GM19395 (cell line): ENCODE data around the gene MYL11.

ENCODE experiments used
- ATAC-seq: cut with Tn5 transposase; IDR thresholded peaks from one replicate; pipeline ENCODE4 v1.9.1; 2021; ENCODE audit warnings: mild to moderate bottlenecking, moderate library complexity; ENCODE audit not compliant: unreplicated experiment

Gene MYL11

DNA sequence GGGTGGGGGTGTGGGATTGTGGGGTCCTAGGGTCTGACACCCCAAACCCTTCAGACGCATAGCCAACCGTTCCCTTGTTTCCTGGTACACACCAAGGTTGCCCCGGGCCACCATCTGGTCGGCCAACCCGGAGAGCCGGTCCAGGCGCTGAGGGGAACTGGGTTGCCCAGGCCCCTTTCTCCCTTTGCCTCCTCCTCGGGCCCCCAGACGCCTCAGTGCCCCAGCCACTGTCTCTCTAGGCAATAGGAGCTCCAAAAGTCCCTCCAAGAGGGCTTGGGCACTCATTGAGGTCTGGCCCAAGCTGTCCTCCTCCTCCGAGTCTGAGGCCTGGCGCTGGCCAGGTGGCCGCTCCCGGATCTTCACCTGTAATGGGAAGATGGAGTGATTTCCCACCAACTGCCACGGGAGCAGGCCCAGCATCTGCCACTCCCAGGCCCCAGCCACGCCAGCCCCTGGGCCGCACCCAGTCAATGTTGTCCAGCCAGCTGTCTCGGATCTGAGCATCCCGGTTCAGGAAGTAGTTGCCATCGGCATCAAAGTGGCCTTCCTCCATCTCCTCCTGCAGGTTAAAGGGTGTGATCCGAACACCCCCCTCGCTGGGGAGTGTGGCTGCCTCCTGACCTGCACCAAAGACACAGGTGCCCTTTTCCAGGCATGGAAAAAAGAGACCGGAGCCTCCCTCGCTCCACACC, 21.0 kb upstream of the MYL11 start:
- no peak for ATAC-seq

DNA sequence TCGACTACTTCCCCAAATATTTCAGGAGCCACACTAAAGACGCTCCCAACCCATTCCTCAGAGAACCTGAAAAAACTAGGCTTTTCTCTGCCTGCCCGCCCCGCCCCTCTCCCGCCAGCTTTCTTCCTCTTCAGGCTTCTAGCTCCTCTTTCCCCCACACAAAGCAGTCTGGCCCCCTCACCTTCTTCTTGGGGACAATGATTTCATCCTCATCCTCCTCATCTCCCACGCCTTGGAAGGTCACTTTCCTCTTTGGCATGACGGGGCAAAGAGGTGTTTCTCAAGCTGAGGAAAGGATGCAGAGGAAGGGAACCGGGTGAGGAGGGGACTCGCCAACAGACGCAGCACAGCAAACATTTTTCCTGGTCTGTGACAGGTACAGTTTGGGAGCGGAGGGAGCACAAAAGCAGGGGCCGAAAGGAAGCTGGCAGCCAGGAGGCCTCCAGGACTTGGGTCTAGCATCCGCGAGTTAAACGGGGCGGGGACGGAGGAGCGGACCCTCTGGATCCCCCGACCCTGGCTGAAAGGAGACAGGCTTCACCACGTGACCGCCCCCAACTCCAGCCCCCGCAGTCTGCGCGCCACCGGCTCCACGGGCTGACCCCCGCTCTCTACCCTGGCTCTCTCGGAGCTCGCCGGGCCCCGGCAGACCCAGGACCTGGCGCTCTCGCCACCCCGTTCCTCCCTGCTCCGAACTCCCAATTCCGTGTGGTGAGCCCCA, 20.0 kb upstream of the MYL11 start:
- ATAC-seq = peak; percentile 7

DNA sequence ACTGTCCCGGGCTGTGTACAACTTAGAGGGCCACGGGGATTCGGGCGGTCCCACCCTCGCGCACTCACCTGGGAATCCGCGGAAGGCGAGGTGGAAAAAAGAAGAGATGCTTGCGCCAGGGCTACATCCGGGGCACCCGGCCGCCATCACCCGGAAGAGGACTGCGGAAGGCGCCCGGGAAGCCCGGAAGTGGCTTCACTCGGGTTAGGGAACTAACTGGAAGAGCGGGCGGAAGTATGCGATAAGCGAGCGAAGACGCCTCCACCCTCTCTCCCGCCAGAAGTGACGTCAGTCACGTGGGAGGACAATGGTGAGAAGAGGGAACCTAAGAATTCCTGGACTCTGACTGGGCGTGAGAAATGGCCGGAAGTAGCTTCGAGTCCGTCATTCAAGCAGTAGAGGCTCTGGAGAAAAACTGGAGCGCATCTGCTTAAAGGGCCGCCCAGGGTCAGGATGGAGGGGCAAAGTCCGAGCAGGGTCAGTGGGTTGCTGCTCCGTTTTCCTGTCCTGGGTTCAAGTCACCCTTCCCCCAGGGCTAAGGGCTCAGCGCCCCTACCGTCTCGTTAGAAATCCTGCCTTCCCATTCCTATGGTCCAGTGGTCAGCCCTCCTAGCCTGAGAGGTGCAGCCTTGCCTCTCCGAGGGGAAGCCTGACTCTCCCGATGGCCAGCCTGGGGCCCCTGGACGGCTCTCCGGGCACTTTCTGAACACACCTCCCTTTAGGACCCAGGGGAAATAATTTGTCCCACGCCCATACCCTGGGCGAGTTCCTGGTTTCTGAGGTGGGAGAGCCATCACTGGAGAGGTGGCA, 19.3 kb upstream of the MYL11 start, which contains the start of gene CD2BP2:
CD2BP2 (minus strand) TSS at position 165 of the 810 bp plus-strand sequence. CDS start 627 bp downstream, outside the sequence.
- peak; percentile 65 for ATAC-seq

DNA sequence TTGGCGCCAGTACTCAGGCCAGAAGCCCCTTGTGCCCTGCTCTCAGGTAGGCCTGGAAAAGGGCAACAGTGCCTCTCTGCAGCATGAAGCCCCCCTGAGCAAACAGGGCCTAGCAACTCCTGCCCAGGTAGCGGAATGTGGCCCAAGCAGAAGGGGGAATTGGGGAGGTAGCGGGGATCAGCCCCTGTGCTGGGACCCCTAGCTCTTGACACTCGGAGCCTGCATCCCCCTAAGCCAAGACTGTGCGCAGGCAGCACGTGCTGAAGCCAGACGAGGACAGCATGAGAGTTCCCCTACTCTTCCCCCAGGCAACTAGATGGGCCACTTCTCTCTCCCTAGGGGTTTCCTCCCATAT, 18.7 kb upstream of the MYL11 start:
- ATAC-seq = no peak

DNA sequence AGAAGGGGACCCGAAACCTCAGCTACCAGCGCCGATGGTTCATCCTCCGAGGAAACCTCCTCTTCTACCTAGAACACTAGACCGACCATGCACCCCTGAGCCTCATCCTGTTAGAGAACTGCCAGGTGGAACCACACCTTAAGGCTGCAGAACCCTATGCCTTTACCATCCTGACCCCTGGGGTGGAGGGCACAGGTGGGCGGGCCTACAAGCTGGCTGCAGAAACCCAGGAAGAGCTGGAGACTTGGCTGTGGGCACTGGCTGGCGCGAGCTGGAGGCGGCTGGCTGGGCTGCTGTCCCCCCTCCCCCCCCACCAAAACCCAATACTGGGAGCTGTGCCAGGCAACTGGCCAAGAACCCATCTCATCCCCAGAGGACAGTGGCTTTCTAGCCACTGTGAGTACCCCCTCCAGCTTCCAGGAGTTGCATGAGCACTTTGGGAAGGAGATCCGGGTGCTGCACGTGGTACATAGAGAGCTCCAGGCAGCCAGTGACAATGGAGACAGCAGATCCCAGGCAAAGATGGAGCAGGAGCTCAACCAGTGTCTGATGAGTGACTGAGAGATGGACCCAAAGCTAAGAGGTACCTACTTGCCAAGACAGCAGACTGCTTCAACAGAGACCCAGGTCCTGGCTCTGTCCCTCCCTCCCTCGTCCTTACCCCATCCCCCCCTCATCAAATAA, 18.1 kb upstream of the MYL11 start:
- ATAC-seq = no peak

DNA sequence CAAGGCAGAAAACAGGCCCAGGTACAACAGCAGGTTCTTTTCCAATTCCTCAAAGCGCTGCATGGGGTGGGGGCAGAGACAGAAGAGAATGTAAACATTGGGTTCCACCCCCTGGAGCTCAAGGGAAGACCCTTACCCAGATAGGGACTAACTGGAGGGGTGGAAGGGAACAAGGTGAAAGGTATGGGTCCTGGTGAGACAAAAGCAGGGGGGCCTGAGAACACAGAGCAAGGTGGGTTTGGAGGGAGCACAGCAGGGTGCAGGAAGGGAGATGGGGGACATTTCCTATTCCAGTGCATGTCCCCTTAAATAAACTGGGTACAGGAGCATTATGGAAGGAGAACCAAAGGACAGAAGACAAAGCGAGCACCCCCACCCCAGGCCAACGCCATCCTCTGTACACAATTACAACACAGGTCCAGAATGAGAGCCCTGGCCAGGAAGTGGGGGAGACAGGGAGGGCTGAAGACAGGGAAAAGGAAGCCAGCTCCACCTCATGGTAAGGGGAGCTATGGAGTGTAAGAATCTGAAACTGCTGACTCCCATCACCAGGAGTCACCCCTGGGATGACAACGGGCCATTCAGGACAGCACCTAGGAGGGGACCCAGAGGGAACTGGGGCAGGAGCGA, 17.4 kb upstream of the MYL11 start:
- no peak for ATAC-seq

DNA sequence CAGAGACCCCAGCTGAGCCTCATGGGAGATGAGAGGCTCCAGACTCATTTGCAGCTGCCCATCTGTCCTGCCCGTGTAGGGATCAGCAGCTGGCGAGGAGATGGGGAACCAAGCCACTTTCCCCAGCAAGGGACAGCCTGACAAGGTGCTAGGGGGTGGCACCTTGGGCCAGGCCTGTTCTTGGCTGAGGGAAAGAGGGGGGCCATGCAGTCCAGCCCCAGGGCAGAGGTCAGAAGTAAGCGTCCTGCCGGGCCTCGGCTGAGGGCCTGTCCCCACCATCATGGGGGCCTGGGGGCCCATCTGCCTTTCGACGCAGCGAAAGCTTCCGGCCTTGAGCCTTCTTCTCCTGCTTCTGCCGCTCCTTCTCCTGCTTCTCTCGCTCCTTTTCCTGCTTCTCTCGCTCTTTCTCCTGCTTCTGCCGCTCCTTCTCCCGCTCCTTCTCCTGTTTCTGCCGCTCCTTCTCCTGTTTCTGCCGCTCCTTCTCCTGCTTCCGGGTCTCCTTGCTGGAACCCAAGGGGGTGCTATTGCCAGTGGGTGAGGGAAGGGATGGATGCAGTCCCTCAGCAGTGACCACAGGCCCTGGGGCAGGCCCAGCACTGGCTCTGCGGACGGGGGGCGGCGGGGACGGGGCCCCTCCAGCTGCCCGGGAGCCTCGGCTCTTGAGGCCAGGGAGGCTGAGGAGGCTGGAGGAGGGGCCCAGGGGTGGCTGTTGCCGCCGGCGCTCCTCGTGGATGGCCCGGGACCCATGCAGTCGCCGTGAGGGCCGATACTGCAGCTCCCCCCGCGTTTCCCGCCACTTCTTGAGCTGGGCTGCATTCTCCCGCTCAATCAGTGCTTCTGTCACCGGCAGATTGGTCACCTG, 16.7 kb upstream of the MYL11 start:
- ATAC-seq = no peak

DNA sequence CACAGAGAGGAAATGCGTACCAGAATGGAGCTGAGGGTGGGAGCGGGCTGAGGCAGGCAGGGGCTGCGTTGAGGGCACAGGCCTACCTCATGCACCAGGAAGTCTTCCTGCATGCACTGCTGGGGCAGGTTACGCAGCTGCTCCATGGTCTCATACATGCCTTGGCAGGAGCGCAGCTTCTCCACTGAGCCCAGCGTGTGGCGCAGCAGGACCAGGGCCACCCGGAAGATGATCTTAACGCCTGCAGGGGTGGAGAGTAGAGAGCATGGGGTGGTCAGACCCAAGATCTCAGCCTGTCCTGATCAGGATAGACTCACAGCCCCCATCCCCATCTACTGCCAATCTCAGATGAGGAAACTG, 16.0 kb upstream of the MYL11 start:
- no peak for ATAC-seq

DNA sequence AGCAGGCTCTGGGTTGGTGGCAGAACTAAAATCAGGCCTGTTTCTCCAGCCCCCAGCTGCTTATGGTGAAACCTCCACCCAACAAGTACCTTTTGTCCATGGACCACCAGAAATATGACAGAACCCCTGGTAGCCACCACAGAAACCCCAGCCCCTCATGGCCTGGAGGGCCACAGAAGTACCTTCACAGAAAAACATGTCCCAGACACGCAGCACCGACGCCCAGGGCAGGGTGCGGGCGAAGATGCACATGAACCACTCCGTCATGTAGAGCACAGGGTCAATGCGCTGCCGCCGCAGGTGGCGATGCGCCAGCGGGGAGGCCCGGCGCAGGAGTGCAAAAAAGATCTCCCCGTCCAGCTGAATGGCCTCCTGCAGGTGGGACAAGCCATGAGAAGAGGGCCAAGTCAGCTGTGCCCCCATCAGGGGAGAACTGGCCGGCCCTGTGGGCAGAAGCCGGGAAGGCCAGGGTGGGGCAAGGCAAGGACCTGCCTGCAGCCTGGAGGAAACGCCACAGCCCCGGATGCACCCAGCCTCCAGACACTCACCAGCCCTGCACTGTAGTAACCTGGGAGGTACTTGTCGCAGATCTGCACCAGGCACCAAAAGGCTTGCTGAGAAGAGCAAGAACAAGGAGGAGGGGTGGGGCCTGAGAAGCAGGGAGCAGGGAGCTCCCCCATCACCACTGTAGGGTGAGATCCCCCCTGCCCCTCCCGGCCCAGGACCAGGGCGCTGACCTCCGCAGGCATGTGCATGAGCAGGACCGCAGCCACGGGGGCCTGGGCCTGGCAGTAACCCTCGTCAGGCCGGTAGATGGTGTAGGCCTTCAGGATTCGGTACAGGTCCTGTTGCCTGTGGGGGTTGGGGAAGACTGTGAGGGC, 15.4 kb upstream of the MYL11 start:
- ATAC-seq = no peak

DNA sequence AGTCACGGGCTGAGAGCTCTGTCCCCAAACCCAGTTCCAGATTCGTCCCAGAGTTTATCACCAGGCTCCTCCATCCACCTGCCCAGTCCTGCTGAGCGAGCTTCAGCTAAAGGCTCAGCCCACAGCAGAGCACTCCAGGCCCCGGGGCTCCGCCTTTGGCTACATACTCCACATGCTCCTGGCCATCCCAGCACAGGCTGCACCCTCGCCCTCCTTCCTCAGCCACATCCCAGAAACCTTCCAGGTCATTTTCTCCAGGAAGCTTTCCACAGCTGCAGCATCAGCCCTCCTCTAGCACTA, 14.8 kb upstream of the MYL11 start:
- no peak for ATAC-seq

DNA sequence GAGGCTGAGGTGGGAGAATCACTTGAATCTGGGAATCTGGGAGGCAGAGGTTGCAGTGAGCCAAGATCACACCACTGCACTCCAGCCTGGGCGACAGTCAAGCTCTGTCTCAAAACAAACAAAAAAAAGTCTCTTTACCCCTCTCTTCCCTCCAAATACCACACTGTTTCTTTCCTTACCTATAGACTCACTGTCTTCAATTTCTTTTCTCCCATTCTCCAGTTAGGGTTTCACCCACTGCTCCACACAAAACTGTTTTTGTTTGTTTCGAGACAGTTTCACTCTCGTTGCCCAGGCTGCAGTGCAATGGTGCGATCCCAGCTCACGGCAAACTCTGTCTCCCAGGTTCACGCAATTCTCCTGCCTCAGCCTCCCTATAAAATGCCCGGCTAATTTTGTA, 13.4 kb upstream of the MYL11 start:
- no peak for ATAC-seq

DNA sequence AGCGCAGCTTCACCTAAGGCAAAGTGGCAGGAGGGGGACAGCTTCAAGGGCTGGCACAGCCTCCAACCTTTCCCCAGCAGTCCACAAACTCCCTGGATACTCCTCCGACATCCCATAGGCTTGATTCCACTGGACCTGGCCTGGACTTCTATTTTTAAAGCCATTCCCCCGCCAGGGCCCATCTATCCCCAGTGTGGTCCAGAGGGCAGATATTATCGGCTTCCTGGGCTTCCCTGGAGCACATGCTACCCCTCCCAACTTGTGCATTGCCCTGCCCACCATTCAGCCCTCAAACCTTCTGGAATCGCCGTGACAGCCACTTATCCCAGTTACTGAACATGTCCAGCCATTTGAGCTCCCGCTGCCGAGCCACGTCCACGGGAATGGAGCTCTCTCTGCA, 9.4 kb upstream of the MYL11 start:
- no peak for ATAC-seq

DNA sequence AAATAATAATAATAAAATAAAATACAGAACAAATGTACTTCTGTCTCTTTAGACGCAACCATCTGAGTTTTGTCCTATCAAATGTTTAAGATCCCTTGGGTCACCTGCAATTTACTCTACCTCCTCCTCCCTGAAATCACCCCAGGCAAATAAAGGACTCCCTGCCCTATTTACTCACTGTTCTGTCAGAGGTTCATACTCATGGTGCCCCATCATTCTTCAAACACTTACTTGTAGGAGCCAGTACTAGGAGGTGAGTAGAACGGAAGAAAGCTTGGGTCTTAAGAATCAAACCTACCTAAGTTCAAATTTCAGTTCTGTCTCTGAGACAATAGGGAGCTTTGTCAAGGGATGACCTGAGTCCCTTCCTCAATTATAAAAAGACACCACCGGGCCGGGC, 8.1 kb upstream of the MYL11 start:
- ATAC-seq = no peak

DNA sequence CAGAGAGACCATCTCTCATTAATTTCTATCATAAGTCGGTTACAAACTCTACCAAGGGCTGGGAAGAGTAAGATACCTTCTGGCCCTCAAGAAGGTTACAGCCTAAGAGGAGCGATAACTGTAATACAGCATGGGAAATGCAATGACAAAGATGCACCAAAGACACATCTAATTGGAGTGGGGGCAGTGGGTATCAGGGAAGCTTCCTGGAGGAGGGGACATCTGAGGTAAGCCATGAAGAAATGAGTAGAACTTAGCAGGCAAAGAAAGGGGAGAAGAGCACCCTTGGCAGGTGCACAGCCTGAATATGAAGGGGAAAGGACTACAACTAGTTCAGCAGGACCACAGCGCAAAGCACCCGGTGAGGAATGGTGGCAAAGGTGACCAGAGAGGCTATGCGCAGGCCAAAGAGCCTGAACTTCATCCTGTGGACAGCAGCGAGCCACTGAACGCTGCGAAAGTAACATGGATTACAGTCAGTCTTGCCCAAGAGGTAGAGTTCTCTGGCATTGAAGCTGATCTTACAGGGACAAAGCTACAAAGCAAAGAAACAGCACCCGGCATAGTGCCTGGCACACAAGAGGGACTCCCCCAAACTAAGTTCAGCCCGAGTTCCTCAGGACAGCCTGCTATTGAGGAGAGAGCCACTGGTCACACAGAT, 7.1 kb upstream of the MYL11 start:
- no peak for ATAC-seq

DNA sequence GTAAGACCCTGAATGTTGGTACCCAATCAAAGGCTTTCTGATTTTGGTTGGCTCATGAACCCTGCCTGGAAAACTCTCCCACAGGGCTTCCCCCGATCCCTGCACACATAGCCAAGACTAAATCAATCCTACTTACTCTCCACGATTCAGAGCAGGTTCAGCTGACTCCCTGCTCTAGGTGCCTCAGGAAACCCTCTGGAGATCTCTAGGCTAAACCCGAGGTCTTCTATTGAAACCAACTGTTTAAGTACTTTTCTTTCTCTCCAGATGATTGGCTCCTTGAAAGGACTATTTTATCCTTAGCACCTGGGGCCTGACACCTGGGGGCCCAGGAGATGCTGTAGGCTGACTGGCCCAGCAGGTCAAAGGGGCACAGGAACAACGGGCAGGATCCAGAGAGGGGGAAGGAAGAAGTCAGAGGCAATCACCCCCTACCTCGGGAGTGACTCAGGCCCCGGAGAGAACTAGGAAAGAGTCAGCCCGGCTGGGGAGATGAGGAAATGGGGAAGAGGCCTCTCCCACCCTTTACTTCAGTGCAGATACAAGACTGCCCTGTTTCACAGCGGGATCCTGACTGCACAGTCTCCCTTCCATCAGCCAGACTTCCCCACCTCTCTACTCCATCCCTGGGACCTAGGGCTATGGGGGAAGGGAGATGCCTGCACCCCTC, 6.3 kb upstream of the MYL11 start:
- ATAC-seq = no peak

DNA sequence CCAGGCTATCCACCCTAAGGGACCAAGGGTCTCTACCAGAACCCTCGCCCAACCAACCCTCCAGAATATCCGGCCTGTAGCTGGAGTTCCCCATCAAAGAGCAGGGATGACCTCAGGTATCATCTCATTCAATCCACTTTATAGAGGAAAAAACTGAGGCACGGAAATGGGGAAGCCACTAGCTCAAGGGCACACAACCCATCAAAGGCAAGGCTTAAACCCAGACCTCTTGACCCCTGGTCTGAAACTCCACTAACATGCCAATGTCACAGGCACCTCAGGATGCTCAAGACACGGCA, 5.9 kb upstream of the MYL11 start:
- no peak for ATAC-seq

DNA sequence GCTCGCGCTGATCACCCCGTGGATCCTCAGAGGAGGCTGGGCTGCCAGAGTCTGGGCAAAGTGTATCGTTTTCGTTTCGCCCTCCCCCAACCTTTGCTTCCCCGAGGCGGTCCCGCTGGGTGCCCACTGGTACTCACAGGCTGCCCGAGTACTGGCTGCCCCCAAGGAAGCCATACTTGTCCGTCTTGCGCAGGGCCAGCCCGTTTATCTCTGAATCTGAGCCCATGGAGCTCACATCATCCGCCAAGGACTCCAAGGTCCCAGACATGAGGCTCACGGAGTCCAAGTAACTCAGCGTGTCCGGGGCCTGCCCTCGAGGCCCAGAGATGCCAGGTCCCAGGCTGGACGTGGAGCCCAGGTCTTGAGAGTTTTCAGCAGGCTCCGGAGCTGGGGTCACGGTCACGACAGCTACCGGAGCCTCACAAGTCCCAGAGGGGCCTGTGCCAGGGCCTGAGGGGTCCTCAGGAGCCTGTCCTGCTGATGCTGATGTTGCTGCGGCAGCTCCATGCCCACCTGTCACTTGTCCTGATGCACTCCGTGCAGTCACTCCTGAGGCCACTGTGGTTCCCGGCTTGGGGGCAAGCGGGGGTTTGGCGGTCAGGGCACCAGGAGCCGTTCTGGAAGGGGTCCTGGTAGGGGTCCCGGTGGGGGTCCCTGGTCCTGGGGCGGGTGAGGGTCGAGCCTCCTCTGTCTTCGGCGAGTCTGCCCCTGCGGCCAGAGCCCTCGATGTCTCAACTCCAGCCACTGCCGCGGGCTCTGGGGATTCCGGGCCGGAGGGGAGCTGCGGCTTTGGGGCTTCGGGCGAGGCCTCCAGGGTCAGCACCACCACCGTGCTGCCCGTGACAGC, 5.3 kb upstream of the MYL11 start:
- no peak for ATAC-seq
